ENCODE measurements around the gene ZNF195.
"Not testable (repeated sequence)": the region's sequence is repeated elsewhere in the genome, so short reads cannot be mapped to it uniquely, and the experiment has no call there.

The ZNF195 gene

GRCh38 chr11:3402181-3402860, 23.4 kb upstream of the ZNF195 start:
- not testable (repeated sequence) for DNase-seq (ENCODE audit: low spot score)

GRCh38 chr11:3401052-3401451, 22.1 kb upstream of the ZNF195 start:
- DNase-seq (ENCODE audit: low spot score), result not testable (repeated sequence)

GRCh38 chr11:3398509-3398908, 19.6 kb upstream of the ZNF195 start:
- DNase-seq (ENCODE audit: low spot score), result not testable (repeated sequence)

- not testable (repeated sequence) for DNase-seq (ENCODE audit: low spot score)
Observed at GRCh38 chr11:3398106-3398505, 19.2 kb upstream of the ZNF195 start.

- not testable (repeated sequence) for DNase-seq (ENCODE audit: low spot score)
Observed at GRCh38 chr11:3397210-3397609, 18.3 kb upstream of the ZNF195 start.

GRCh38 chr11:3395468-3395867, 16.5 kb upstream of the ZNF195 start:
- not testable (repeated sequence) for DNase-seq (ENCODE audit: low spot score)

GRCh38 chr11:3394956-3395355, 16.0 kb upstream of the ZNF195 start:
- DNase-seq (ENCODE audit: low spot score), result not testable (repeated sequence)

GRCh38 chr11:3393450-3393849, 14.5 kb upstream of the ZNF195 start:
- not testable (repeated sequence) for DNase-seq (ENCODE audit: low spot score)

GRCh38 chr11:3382613-3383285, 3.8 kb upstream of the ZNF195 start:
- no peak for DNase-seq (ENCODE audit: low spot score)

- no peak for DNase-seq (ENCODE audit: low spot score)
Observed at GRCh38 chr11:3381794-3382193, 2.8 kb upstream of the ZNF195 start.

- DNase-seq (ENCODE audit: low spot score), result no peak
Observed at GRCh38 chr11:3380706-3381545, 2.0 kb upstream of the ZNF195 start.

- no peak for DNase-seq (ENCODE audit: low spot score)
Observed at GRCh38 chr11:3375552-3375951, 3.4 kb downstream of the ZNF195 start.

- DNase-seq (ENCODE audit: low spot score), result no peak
Observed at GRCh38 chr11:3370311-3370870, 8.6 kb downstream of the ZNF195 start.

GRCh38 chr11:3369366-3369765, 9.6 kb downstream of the ZNF195 start:
- no peak for DNase-seq (ENCODE audit: low spot score)

GRCh38 chr11:3368199-3368598, 10.7 kb downstream of the ZNF195 start:
- DNase-seq (ENCODE audit: low spot score), result no peak

GRCh38 chr11:3367221-3367620, 11.7 kb downstream of the ZNF195 start:
- DNase-seq (ENCODE audit: low spot score), result no peak

- DNase-seq (ENCODE audit: low spot score), result no peak
Observed at GRCh38 chr11:3359092-3359824, 19.7 kb downstream of the ZNF195 start.

GRCh38 chr11:3357994-3358676, 20.8 kb downstream of the ZNF195 start:
- DNase-seq (ENCODE audit: low spot score), result no peak

GRCh38 chr11:3357302-3357701, 21.6 kb downstream of the ZNF195 start:
- DNase-seq (ENCODE audit: low spot score), result no peak

GRCh38 chr11:3356858-3357257, 22.1 kb downstream of the ZNF195 start:
- no peak for DNase-seq (ENCODE audit: low spot score)

GRCh38 chr11:3353066-3353465, 25.9 kb downstream of the ZNF195 start:
- no peak for DNase-seq (ENCODE audit: low spot score)
